AG10803 (cell line): ENCODE measurements around the gene SVOPL.

Experiments used
- DNase-seq: peaks from one replicate; pipeline ENCODE4 v3.0.0; 2010; ENCODE audit warnings: low read depth
- H3K4me3 ChIP-seq: 2 replicates; pipeline ENCODE4 v1.5.1; 2011; ENCODE audit warnings: mild to moderate bottlenecking, low read length, control low read depth
- CTCF ChIP-seq: conservative IDR thresholded peaks from 2 replicates; pipeline ENCODE4 v1.5.1; 2011; ENCODE audit warnings: mild to moderate bottlenecking, low read length, control low read depth, inconsistent platforms

SVOPL gene, protein sequence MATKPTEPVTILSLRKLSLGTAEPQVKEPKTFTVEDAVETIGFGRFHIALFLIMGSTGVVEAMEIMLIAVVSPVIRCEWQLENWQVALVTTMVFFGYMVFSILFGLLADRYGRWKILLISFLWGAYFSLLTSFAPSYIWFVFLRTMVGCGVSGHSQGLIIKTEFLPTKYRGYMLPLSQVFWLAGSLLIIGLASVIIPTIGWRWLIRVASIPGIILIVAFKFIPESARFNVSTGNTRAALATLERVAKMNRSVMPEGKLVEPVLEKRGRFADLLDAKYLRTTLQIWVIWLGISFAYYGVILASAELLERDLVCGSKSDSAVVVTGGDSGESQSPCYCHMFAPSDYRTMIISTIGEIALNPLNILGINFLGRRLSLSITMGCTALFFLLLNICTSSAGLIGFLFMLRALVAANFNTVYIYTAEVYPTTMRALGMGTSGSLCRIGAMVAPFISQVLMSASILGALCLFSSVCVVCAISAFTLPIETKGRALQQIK

GRCh38 chr7:138700857-138701536 lies at the start of gene SVOPL:
Gene SVOPL (minus strand): TSS chr7:138701362. CDS start chr7:138679045, 22,317 bp downstream.
- H3K4me3 ChIP-seq, result no peak within 1 kb of the TSS
- no peak for TF ChIP-seq CTCF
- no peak for DNase-seq

DNA sequence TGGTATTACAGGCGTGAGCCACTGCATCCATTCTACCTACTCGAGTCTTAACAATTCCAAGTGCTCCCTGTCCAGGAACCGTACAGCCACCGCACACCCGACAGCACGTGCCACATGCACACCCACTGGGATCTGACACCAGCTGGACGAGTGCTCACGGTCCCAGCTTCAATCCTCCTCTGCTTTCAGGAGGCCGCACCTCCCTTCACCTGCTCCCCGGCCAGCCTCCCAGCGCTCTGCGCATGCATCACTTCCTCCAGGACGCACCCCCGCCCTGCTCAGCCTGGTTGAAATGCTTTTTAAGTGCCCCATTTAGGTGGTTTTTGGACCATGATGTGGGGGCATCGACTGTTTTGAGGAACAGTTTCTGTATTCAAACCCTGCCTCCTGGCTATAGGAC lies 49.3 kb upstream of the SVOPL start:
- no peak for DNase-seq
- no peak overlapping the region for H3K4me3 ChIP-seq
- TF ChIP-seq CTCF, result no peak

DNA sequence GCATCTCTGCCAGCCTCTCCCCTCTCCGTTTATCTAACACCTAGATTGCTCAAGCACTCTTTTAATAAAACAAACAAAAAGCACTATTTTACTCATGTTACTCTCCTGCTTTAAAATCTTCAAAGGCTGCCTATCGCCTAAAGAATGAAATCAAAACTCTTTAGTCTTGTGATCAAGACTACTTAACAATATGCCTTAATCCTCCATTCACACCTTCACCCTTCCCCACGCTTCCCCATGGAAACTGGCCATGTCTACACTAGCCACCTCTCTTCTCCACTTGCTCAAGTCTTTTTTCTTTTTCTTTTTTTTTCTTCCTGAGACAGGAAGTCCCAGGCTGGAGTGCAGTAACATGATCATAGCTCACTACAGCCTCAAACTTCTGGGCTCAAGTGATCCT lies 48.8 kb upstream of the SVOPL start:
- no peak overlapping the region for H3K4me3 ChIP-seq
- TF ChIP-seq CTCF, result no peak
- no peak for DNase-seq

DNA sequence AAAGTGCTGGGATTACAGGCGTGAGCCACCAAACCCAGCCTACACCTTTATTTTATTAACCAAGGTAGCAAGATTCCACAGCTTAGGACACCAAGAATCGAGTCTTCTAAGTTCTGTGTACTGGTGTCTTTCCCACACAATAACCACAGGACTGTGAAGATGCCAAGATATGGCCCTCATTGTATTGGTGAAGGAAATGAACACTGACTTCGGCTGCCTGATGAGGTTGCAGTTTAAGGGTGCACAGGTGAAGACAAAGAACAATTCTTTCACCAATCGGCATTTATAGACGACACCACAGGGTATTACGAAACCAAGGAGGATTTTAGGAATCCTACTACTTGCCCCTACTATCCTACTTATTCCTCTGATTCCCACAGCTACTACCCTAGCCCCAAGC lies 47.5 kb upstream of the SVOPL start:
- H3K4me3 ChIP-seq, result no peak overlapping the region
- DNase-seq, result no peak
- TF ChIP-seq CTCF, result no peak

DNA sequence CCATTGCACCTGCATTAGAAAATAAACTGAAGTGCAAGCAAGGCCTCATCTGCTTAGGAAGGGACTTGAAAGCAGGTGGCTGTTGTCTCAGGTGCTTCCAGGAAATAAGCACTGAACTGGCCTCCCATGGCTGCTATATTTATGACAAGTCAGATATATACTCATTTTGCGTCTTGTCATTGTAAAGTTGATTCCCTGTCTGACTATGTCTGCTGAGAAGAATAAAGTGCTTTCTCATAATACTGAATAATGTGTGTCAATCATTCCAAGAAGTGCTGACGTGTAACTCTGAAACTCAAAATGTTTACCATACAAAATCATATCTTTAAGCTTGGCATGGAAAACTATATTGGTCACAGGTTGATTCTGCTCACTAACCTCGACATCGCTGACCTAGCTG lies 44.9 kb upstream of the SVOPL start:
- no peak for TF ChIP-seq CTCF
- no peak for DNase-seq
- no peak overlapping the region for H3K4me3 ChIP-seq

DNA sequence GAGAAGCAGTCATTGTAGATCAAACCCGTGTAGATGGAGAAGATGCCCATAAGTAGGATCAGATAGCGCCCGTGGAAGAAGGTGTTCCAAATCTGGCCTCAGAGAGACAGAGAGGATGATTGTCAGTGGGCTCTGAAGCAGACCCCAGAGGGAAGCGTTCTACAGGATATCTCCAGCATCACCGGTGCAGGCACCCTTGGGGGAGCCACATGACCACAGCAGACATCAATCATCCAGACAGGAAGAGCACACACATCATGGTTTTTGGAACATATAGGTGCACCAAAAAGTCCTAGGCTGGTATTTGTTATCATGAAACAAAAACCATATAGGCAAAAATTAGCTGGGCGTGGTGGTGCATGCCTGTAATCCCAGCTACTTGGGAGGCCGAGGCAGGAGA lies 44.0 kb upstream of the SVOPL start:
- DNase-seq, result no peak

More for the DNA sequence above, 44.0 kb upstream of the SVOPL start:
- H3K4me3 ChIP-seq, result no peak overlapping the region
- TF ChIP-seq CTCF, result no peak
